Esophagus squamous epithelium (tissue), 4 donors: Measurements from ENCODE around the gene CD6.

Experiments
- POLR2A ChIP-seq, 4 donors: fragments of 450-650 bp; IDR thresholded peaks; one replicate each; pipeline ENCODE4 v1.6.1; 2017; ENCODE audit warnings: antibody characterized with exemption in 4 of 4, mild to moderate bottlenecking in 4 of 4, moderate library complexity in 3 of 4
- TF ChIP-seq, protein P1 (sequence below), 6 experiments: fragments of 450-650 bp in 4 of 6; fragments of 200-600 bp in 2 of 6; sonication (generic) in 2 of 6; IDR thresholded peaks; one replicate each; pipeline ENCODE4 v1.5.1; 2016 to 2019; ENCODE audit warnings: antibody characterized with exemption in 6 of 6, mild to moderate bottlenecking in 4 of 6, moderate library complexity in 4 of 6

DNA sequence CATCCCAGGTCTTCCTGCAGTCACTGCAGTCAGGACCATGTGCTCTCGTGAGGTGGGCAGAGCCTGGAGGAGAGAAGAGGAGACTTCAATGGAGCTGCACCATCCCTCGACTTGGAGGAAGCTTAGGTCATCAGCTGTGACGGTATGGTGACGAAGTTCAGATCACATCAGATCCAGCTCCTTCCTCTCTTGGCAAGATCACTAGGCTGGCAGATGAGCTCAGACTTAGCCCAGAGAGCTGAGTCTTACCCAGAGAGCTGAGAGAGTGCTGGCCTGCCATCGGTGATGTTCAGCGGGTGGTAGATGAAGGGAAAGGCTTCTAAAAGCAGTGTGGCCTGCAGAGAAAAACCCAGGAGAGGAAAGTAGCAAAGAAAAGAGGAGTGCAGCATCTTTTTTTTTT, 17.7 kb upstream of the CD6 start:
- TF ChIP-seq, protein P1, sequence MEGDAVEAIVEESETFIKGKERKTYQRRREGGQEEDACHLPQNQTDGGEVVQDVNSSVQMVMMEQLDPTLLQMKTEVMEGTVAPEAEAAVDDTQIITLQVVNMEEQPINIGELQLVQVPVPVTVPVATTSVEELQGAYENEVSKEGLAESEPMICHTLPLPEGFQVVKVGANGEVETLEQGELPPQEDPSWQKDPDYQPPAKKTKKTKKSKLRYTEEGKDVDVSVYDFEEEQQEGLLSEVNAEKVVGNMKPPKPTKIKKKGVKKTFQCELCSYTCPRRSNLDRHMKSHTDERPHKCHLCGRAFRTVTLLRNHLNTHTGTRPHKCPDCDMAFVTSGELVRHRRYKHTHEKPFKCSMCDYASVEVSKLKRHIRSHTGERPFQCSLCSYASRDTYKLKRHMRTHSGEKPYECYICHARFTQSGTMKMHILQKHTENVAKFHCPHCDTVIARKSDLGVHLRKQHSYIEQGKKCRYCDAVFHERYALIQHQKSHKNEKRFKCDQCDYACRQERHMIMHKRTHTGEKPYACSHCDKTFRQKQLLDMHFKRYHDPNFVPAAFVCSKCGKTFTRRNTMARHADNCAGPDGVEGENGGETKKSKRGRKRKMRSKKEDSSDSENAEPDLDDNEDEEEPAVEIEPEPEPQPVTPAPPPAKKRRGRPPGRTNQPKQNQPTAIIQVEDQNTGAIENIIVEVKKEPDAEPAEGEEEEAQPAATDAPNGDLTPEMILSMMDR (IDR thresholded peaks at IDR 0.05), result no peak
- TF ChIP-seq POLR2A (IDR thresholded peaks at IDR 0.05), result peak in 1 of 4 donors; percentile 22
